H1 (cell line): ENCODE data around the gene TNS3. TPM values are rescaled to one million over a fixed set of nuclear protein-coding genes. Genes with fewer than 3 reads are reported as not detected.

Source experiments
- CTCF ChIA-PET: fragments of 300-600 bp; sonication (Branson Sonifier 250); formaldehyde crosslinking; loops from one replicate; lab custom pipeline; 2021; ENCODE audit not compliant: partially characterized antibody; lab: Charles Lee
- POLR2A ChIA-PET: fragments of 300-600 bp; sonication (Branson Sonifier 250); formaldehyde crosslinking; loops from one replicate; lab custom pipeline; 2021; ENCODE audit warnings: inconsistent platforms; ENCODE audit not compliant: partially characterized antibody; lab: Charles Lee
- DNase-seq, 2 experiments: peaks; one replicate each; pipeline versions ENCODE4 v3.0.0 to v3.0.0-alpha.2; 2010 to 2022; ENCODE audit warnings: low spot score in 2 of 2, low read depth in 1 of 2, mixed read lengths in 1 of 2
- FAIRE-seq: peaks from 2 replicates; lab custom pipeline; 2011; peaks lifted over from hg19 to GRCh38; lab: Jason Lieb, UNC
- H2AFZ ChIP-seq: 2 replicates; pipeline ENCODE4 v1.8.1; 2012; ENCODE audit warnings: low read length, inconsistent platforms
- H2AK5ac ChIP-seq: 2 replicates; pipeline ENCODE4 v1.6.1; 2013; ENCODE audit warnings: low read depth, low read length
- H2BK120ac ChIP-seq: replicated peaks from 2 replicates; pipeline ENCODE3; 2013; ENCODE audit warnings: low read depth, low read length, inconsistent platforms
- H2BK12ac ChIP-seq: 2 replicates; pipeline ENCODE4 v1.6.1; 2013; ENCODE audit warnings: low read depth, low read length
- H2BK15ac ChIP-seq: 2 replicates; pipeline ENCODE4 v1.6.1; 2013; ENCODE audit warnings: low read length
- H2BK20ac ChIP-seq: 2 replicates; pipeline ENCODE4 v1.6.1; 2013; ENCODE audit warnings: low read length
- H2BK5ac ChIP-seq: 2 replicates; pipeline ENCODE4 v1.6.1; 2013; ENCODE audit warnings: low read depth, low read length
- H3K14ac ChIP-seq: 2 replicates; pipeline ENCODE4 v1.6.1; 2013; ENCODE audit warnings: inconsistent platforms; ENCODE audit not compliant: insufficient read length
- H3K18ac ChIP-seq: 2 replicates; pipeline ENCODE4 v1.6.1; 2013; ENCODE audit warnings: low read length; ENCODE audit errors: extremely low read depth
- H3K23ac ChIP-seq: 2 replicates; pipeline ENCODE4 v1.6.1; 2013; ENCODE audit warnings: inconsistent platforms; ENCODE audit not compliant: insufficient read length
- H3K23me2 ChIP-seq: 2 replicates; pipeline ENCODE4 v1.6.1; 2013; ENCODE audit warnings: low read depth, low read length
- H3K27ac ChIP-seq: 2 replicates; pipeline ENCODE4 v1.6.1; 2011; ENCODE audit warnings: low read depth, low read length, inconsistent platforms
- H3K27me3 ChIP-seq, 4 experiments: replicated peaks in 1 of 4; 1 replicate in 1 of 4; 2 replicates in 3 of 4; pipeline versions ENCODE4 v1.6.1 to v1.8.1; 2011 to 2013; ENCODE audit warnings: low read length in 3 of 4, mild to moderate bottlenecking in 3 of 4, inconsistent platforms in 2 of 4, mixed read lengths in 2 of 4, moderate library complexity in 1 of 4; ENCODE audit not compliant: control insufficient read depth in 3 of 4, insufficient read depth in 3 of 4; ENCODE audit errors: extremely low read depth in 1 of 4
- H3K36me3 ChIP-seq, 4 experiments: 2 replicates each; pipeline versions ENCODE4 v1.6.1 to v1.8.1; 2011 to 2013; ENCODE audit warnings: mild to moderate bottlenecking in 4 of 4, low read length in 3 of 4, moderate library complexity in 2 of 4, control low read depth in 1 of 4, inconsistent platforms in 1 of 4; ENCODE audit not compliant: insufficient read depth in 4 of 4, control insufficient read depth in 2 of 4
- H3K4ac ChIP-seq: replicated peaks from 2 replicates; pipeline ENCODE3; 2013; ENCODE audit warnings: low read length, low read depth, mixed read lengths, inconsistent platforms; ENCODE audit not compliant: insufficient read length
- H3K4me1 ChIP-seq, 4 experiments: replicated peaks in 1 of 4; 1 replicate in 1 of 4; 2 replicates in 3 of 4; pipeline versions ENCODE4 v1.6.1 to v1.8.1; 2011 to 2013; ENCODE audit warnings: low read length in 3 of 4, inconsistent platforms in 2 of 4, mixed read lengths in 1 of 4; ENCODE audit not compliant: insufficient read depth in 4 of 4, control insufficient read depth in 3 of 4
- H3K4me2 ChIP-seq, 2 experiments: 2 replicates each; pipeline versions ENCODE4 v1.6.1 to v1.8.1; 2011 to 2013; ENCODE audit warnings: low read depth in 2 of 2, low read length in 2 of 2, control low read depth in 1 of 2, inconsistent platforms in 1 of 2, mild to moderate bottlenecking in 1 of 2; ENCODE audit not compliant: insufficient read depth in 1 of 2
- H3K4me3 ChIP-seq, 4 experiments: fragments of 200-600, 300-600 bp in 1 of 4; sonication (generic), shearing (Covaris generic), sonication (Bioruptor Twin) in 1 of 4; 2 replicates each; pipeline versions ENCODE4 v1.5.1 to v1.8.1; 2011 to 2016; ENCODE audit warnings: low read length in 4 of 4, low read depth in 3 of 4, control low read depth in 2 of 4, inconsistent platforms in 2 of 4, mild to moderate bottlenecking in 2 of 4, mixed read lengths in 1 of 4, moderate library complexity in 1 of 4; ENCODE audit not compliant: insufficient read depth in 2 of 4; ENCODE audit errors: extremely low read depth in 1 of 4
- H3K56ac ChIP-seq: replicated peaks from 2 replicates; pipeline ENCODE3; 2013; ENCODE audit warnings: low read depth, mild to moderate bottlenecking, mixed read lengths, low read length, inconsistent platforms; ENCODE audit not compliant: insufficient read length
- H3K79me1 ChIP-seq: 2 replicates; pipeline ENCODE4 v1.6.1; 2013; ENCODE audit warnings: low read depth, low read length, control low read depth
- H3K79me2 ChIP-seq, 2 experiments: 2 replicates each; pipeline versions ENCODE4 v1.6.1 to v1.8.1; 2012 to 2013; ENCODE audit warnings: low read length in 2 of 2, mild to moderate bottlenecking in 2 of 2, inconsistent platforms in 1 of 2; ENCODE audit not compliant: insufficient read depth in 2 of 2, control insufficient read depth in 1 of 2
- H3K9ac ChIP-seq, 4 experiments: replicated peaks in 1 of 4; 1 replicate in 1 of 4; 2 replicates in 3 of 4; pipeline versions ENCODE4 v1.6.1 to v1.8.1; 2011 to 2013; ENCODE audit warnings: low read depth in 3 of 4, low read length in 3 of 4, control low read depth in 2 of 4, mild to moderate bottlenecking in 2 of 4, moderate library complexity in 2 of 4, inconsistent platforms in 1 of 4; ENCODE audit errors: extremely low read depth in 1 of 4
- H3K9me3 ChIP-seq, 2 experiments: 2 replicates each; pipeline versions ENCODE4 v1.6.1 to v1.8.1; 2012 to 2013; ENCODE audit warnings: mild to moderate bottlenecking in 2 of 2, moderate library complexity in 2 of 2, control low read depth in 1 of 2, inconsistent platforms in 1 of 2, low read depth in 1 of 2, low read length in 1 of 2, mixed read lengths in 1 of 2; ENCODE audit not compliant: insufficient read depth in 2 of 2
- H4K20me1 ChIP-seq, 2 experiments: replicated peaks in 1 of 2; 2 replicates each; pipeline versions ENCODE3 to v1.8.1; 2011 to 2013; ENCODE audit warnings: inconsistent platforms in 2 of 2, low read length in 2 of 2, mild to moderate bottlenecking in 1 of 2; ENCODE audit not compliant: insufficient read depth in 2 of 2, control insufficient read depth in 1 of 2
- H4K5ac ChIP-seq: 2 replicates; pipeline ENCODE4 v1.6.1; 2013; ENCODE audit warnings: low read length, low read depth, mixed read lengths, inconsistent platforms; ENCODE audit not compliant: insufficient read length
- H4K8ac ChIP-seq: 2 replicates; pipeline ENCODE4 v1.8.0; 2013; ENCODE audit warnings: mild to moderate bottlenecking, moderate library complexity, low read length, inconsistent platforms; ENCODE audit not compliant: insufficient read depth; ENCODE audit errors: extremely low read depth
- H4K91ac ChIP-seq: replicated peaks from 2 replicates; pipeline ENCODE3; 2013; ENCODE audit warnings: low read length, mixed read lengths, inconsistent platforms; ENCODE audit not compliant: insufficient read length
- ASH2L ChIP-seq: fragments of 200-600, 300-600 bp; sonication (generic); IDR thresholded peaks from one replicate; pipeline ENCODE4 v1.7.1; 2017; ENCODE audit warnings: low read length
- ATF3 ChIP-seq: IDR thresholded peaks from 2 replicates; pipeline ENCODE4 v1.6.1; 2011; ENCODE audit warnings: low read depth, mild to moderate bottlenecking, low read length; ENCODE audit not compliant: insufficient read depth
- CTBP2 ChIP-seq: IDR thresholded peaks from 2 replicates; pipeline ENCODE4 v1.7.0; 2011; ENCODE audit warnings: borderline replicate concordance, mild to moderate bottlenecking, moderate library complexity, mixed read lengths, low read length; ENCODE audit not compliant: insufficient read depth, insufficient read length
- E2F6 ChIP-seq: IDR thresholded peaks from 2 replicates; pipeline ENCODE4 v1.6.1; 2012; ENCODE audit warnings: inconsistent platforms
- HDAC2 ChIP-seq, 2 experiments: fragments of 300-600 bp in 1 of 2; sonication (generic) in 1 of 2; IDR thresholded peaks; 2 replicates each; pipeline ENCODE4 v1.6.1; 2011 to 2012; ENCODE audit warnings: low read depth in 2 of 2, low read length in 2 of 2, mild to moderate bottlenecking in 2 of 2, moderate library complexity in 2 of 2, borderline replicate concordance in 1 of 2, inconsistent platforms in 1 of 2
- JUN ChIP-seq: IDR thresholded peaks from 2 replicates; pipeline ENCODE4 v1.6.1; 2011; ENCODE audit warnings: low read depth, mild to moderate bottlenecking, improper control_type of control experiment, low read length
- POLR2AphosphoS5 ChIP-seq: IDR thresholded peaks from 2 replicates; pipeline ENCODE4 v1.6.1; 2011; ENCODE audit warnings: low read depth, low read length
- RXRA ChIP-seq: IDR thresholded peaks from 2 replicates; pipeline ENCODE4 v1.6.1; 2011; ENCODE audit warnings: low read depth, mild to moderate bottlenecking, low read length, moderate library complexity; ENCODE audit not compliant: insufficient read depth
- TAF1 ChIP-seq: IDR thresholded peaks from 2 replicates; pipeline ENCODE4 v1.6.1; 2011; ENCODE audit warnings: mild to moderate bottlenecking, low read depth, low read length
- TAF7 ChIP-seq: optimal IDR thresholded peaks from 2 replicates; pipeline ENCODE3; 2011; ENCODE audit warnings: low read depth, mild to moderate bottlenecking, inconsistent platforms, low read length, moderate library complexity, borderline replicate concordance
- YY1 ChIP-seq: IDR thresholded peaks from 2 replicates; pipeline ENCODE4 v1.6.1; 2011; ENCODE audit warnings: low read depth, mild to moderate bottlenecking, low read length
- ZNF274 ChIP-seq: IDR thresholded peaks from 2 replicates; pipeline ENCODE4 v1.7.0; 2012; ENCODE audit warnings: low read length, borderline replicate concordance; ENCODE audit errors: extremely low read depth
- WGBS, 2 experiments: shearing (Covaris generic) in 1 of 2; methylation state at CpG; one replicate each; pipeline versions ENCODE4 v1.1.6 to v1.1.7; 2013 to 2015; ENCODE audit warnings: low lambda C conversion rate in 2 of 2, mixed read lengths in 2 of 2, inconsistent platforms in 1 of 2, low coverage in 1 of 2, missing lambda C conversion rate in 1 of 2; ENCODE audit not compliant: insufficient replicate concordance in 2 of 2, insufficient coverage in 1 of 2, insufficient read length in 1 of 2; ENCODE audit errors: extremely low coverage in 1 of 2, missing lambda C conversion rate in 1 of 2; 5-methylcytosine and 5-hydroxymethylcytosine counted together
- polyA plus RNA-seq, 7 experiments: library from polyadenylated mRNA; depleted of rRNA in 3 of 7; stranded (reverse) in 5 of 7; unstranded in 2 of 7; fragments of >200 nt in 5 of 7; fragments of 200-250 nt in 2 of 7; gene quantifications; 1 replicate in 5 of 7; 2 replicates in 1 of 7; 4 replicates in 1 of 7; pipeline versions ENCODE4 v1.2.1 to v1.2.3, GENCODE V29; 2011 to 2013; ENCODE audit warnings: missing spikeins in 2 of 7, mixed read lengths in 2 of 7
- total RNA-seq: library from RNA; stranded (reverse); fragmentation: NEBNext Ultra II Directional; extraction: Animal tissue kit (Norgen Biotek cat#: 25700); gene quantifications from 2 replicates; pipeline ENCODE4 v1.2.1, GENCODE V29; 2021

Gene TNS3
- total and polyA plus RNA-seq, 2 of the 8 experiments (the other 6 are each of a cell fraction or from before 2014, with no cell fraction given): 11.9 to 24.2 TPM

- no peak overlapping the region for H2BK15ac ChIP-seq
- H3K79me2 ChIP-seq: no peaks in the 10 kb centered on the region
- WGBS, 2 experiments: 93% methylated on average over 8 of the region's 8 CpGs; no CpG with 5 or more reads in 1 of the 2 experiments
- no peak overlapping the region for H3K23ac ChIP-seq
- no peak overlapping the region for H4K91ac ChIP-seq
- H2AK5ac ChIP-seq: no peak overlapping the region
- CTCF ChIA-PET: interaction anchor here (0.8 to 4.1 kb wide), 18 partner anchors 9 to 551 kb away, joined by 3 to 26 read pairs (median 6); no protein-coding TSS in a partner anchor
- no peak overlapping the region for H2BK12ac ChIP-seq
- H2AFZ ChIP-seq: no peak overlapping the region
- H3K4ac ChIP-seq: no peak overlapping the region
- FAIRE-seq: no peak
- no peak overlapping the region for H3K4me2 ChIP-seq
- POLR2A ChIA-PET: interaction anchor here (0.6 kb wide), 1 partner anchor 130 kb away, joined by 3 read pairs; no protein-coding TSS in a partner anchor
- no peak overlapping the region for H3K4me3 ChIP-seq
- H4K8ac ChIP-seq: 0 out of 2 replicates have a peak overlapping the region, but pooled peaks have one; percentile 57
- H3K79me1 ChIP-seq: no peaks in the 10 kb centered on the region; the same call in 1 of the 2 replicates
- H3K9ac ChIP-seq: no peak overlapping the region
- DNase-seq: peak in 1 of 2 experiments; percentile 16
- no peak overlapping the region for H2BK20ac ChIP-seq
- H4K5ac ChIP-seq: no peak overlapping the region
- H3K4me1 ChIP-seq: peaks cover 0 to 5% (median 0%) of the 10 kb centered on the region in 4 experiments; a peak in 3 of 7 replicates
- H3K18ac ChIP-seq: no peak overlapping the region
- peaks cover 0 to 2% of the 10 kb centered on the region in 2 experiments for H4K20me1 ChIP-seq
- H3K56ac ChIP-seq: no peak overlapping the region
- H3K27me3 ChIP-seq: no peaks in the 10 kb centered on the region
- H2BK120ac ChIP-seq: no peak overlapping the region
- H2BK5ac ChIP-seq: no peak overlapping the region; the same call in 1 of the 2 replicates
- no peaks in the 10 kb centered on the region for H3K9me3 ChIP-seq
- no peaks in the 10 kb centered on the region for H3K23me2 ChIP-seq
- H3K14ac ChIP-seq: no peak overlapping the region
- peaks cover 0 to 3% (median under 1%) of the 10 kb centered on the region in 4 experiments; a peak in 4 of 8 replicates for H3K36me3 ChIP-seq
- H3K27ac ChIP-seq: no peak overlapping the region
- TF ChIP-seq CTBP2: no peak
- no peak for TF ChIP-seq JUN
- TF ChIP-seq RXRA: no peak
- TF ChIP-seq E2F6: no peak
- TF ChIP-seq TAF1: no peak
- no peak for TF ChIP-seq YY1
- no peak for TF ChIP-seq HDAC2 (IDR thresholded peaks at IDR 0.05; ENCODE audit: borderline replicate concordance in 1 of 2, low read depth in 2 of 2, low read length in 2 of 2)
- TF ChIP-seq POLR2AphosphoS5: no peak
- no peak for TF ChIP-seq ATF3
- TF ChIP-seq ZNF274: no peak
- TF ChIP-seq TAF7: no peak
- no peak for TF ChIP-seq ASH2L
Observed at GRCh38 chr7:47299496-47299895, 282.4 kb downstream of the TNS3 start.
